WTC11 (cell line): Measurements from ENCODE around the gene PTPN2.

Experiments used
- ESRRA ChIP-seq: sonication (generic); formaldehyde crosslinking; IDR thresholded peaks from 2 replicates; pipeline ENCODE4 v1.8.1; 2022; ENCODE audit warnings: mild to moderate bottlenecking, missing genetic modification reagents, borderline replicate concordance
- ETV6 ChIP-seq: sonication (generic); formaldehyde crosslinking; IDR thresholded peaks from 2 replicates; pipeline ENCODE4 v1.8.1; 2022; ENCODE audit warnings: mild to moderate bottlenecking, missing genetic modification reagents
- GTF2I ChIP-seq: fragments of 250-450 bp; sonication (Bioruptor Pico); conservative IDR thresholded peaks from 2 replicates; pipeline ENCODE4 v1.4.0; 2021; ENCODE audit warnings: mild to moderate bottlenecking
- TCF7 ChIP-seq: sonication (generic); formaldehyde crosslinking; IDR thresholded peaks from 2 replicates; pipeline ENCODE4 v1.8.0; 2022; ENCODE audit warnings: mild to moderate bottlenecking, low read depth, missing genetic modification reagents, moderate library complexity
- ZNF232 ChIP-seq: sonication (generic); formaldehyde crosslinking; IDR thresholded peaks from 2 replicates; pipeline ENCODE4 v1.8.0; 2022; ENCODE audit warnings: mild to moderate bottlenecking, missing genetic modification reagents
- ZNF512 ChIP-seq: sonication (generic); formaldehyde crosslinking; IDR thresholded peaks from 2 replicates; pipeline ENCODE4 v1.8.1; 2022; ENCODE audit warnings: missing genetic modification reagents, borderline replicate concordance
- ZNF671 ChIP-seq: fragments of 250-450 bp; sonication (Bioruptor Pico); IDR thresholded peaks from 2 replicates; pipeline ENCODE4 v1.8.0; 2021; ENCODE audit warnings: mild to moderate bottlenecking
- ZSCAN18 ChIP-seq: fragments of 250-450 bp; sonication (Bioruptor Pico); IDR thresholded peaks from 2 replicates; pipeline ENCODE4 v2.1.2; 2022; ENCODE audit warnings: mild to moderate bottlenecking, moderate library complexity
- TF ChIP-seq, protein P1 (sequence below): fragments of 200-600 bp; IDR thresholded peaks from 2 replicates; pipeline ENCODE4 v1.8.0; 2022; ENCODE audit warnings: antibody characterized with exemption
- TF ChIP-seq, protein P2 (sequence below): sonication (generic); formaldehyde crosslinking; IDR thresholded peaks from 2 replicates; pipeline ENCODE4 v1.8.0; 2023; ENCODE audit warnings: missing genetic modification reagents, mild to moderate bottlenecking, borderline replicate concordance
- TF ChIP-seq, protein P3 (sequence below): sonication (generic); formaldehyde crosslinking; conservative IDR thresholded peaks from 2 replicates; pipeline ENCODE4 v1.8.1; 2022; ENCODE audit warnings: mild to moderate bottlenecking, missing genetic modification reagents
- TF ChIP-seq, protein P4 (sequence below): sonication (generic); formaldehyde crosslinking; IDR thresholded peaks from 2 replicates; pipeline ENCODE4 v1.8.1; 2023; ENCODE audit warnings: mild to moderate bottlenecking, missing genetic modification reagents, moderate library complexity
- TF ChIP-seq, protein P5 (sequence below): sonication (generic); formaldehyde crosslinking; IDR thresholded peaks from 2 replicates; pipeline ENCODE4 v1.8.0; 2022; ENCODE audit warnings: mild to moderate bottlenecking, missing genetic modification reagents

DNA sequence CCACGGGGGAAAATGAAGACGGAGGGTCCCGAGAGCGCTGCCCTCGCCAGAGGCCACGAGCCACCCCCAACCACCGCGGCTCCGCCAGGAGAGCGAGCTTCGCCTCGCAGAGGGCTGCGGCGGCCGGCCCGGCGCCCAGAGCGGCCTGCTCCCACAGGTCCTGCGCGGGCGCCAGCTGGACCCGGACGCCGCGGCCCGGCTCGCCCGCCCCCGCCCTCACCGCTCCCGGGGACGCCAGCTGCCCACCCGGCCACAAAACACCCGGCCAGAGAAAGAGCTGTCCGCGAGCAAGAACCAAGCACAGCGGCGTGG, 709 bp downstream of the PTPN2 start:
- TF ChIP-seq, protein P1, sequence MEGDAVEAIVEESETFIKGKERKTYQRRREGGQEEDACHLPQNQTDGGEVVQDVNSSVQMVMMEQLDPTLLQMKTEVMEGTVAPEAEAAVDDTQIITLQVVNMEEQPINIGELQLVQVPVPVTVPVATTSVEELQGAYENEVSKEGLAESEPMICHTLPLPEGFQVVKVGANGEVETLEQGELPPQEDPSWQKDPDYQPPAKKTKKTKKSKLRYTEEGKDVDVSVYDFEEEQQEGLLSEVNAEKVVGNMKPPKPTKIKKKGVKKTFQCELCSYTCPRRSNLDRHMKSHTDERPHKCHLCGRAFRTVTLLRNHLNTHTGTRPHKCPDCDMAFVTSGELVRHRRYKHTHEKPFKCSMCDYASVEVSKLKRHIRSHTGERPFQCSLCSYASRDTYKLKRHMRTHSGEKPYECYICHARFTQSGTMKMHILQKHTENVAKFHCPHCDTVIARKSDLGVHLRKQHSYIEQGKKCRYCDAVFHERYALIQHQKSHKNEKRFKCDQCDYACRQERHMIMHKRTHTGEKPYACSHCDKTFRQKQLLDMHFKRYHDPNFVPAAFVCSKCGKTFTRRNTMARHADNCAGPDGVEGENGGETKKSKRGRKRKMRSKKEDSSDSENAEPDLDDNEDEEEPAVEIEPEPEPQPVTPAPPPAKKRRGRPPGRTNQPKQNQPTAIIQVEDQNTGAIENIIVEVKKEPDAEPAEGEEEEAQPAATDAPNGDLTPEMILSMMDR: no peak
- TF ChIP-seq, protein P2, sequence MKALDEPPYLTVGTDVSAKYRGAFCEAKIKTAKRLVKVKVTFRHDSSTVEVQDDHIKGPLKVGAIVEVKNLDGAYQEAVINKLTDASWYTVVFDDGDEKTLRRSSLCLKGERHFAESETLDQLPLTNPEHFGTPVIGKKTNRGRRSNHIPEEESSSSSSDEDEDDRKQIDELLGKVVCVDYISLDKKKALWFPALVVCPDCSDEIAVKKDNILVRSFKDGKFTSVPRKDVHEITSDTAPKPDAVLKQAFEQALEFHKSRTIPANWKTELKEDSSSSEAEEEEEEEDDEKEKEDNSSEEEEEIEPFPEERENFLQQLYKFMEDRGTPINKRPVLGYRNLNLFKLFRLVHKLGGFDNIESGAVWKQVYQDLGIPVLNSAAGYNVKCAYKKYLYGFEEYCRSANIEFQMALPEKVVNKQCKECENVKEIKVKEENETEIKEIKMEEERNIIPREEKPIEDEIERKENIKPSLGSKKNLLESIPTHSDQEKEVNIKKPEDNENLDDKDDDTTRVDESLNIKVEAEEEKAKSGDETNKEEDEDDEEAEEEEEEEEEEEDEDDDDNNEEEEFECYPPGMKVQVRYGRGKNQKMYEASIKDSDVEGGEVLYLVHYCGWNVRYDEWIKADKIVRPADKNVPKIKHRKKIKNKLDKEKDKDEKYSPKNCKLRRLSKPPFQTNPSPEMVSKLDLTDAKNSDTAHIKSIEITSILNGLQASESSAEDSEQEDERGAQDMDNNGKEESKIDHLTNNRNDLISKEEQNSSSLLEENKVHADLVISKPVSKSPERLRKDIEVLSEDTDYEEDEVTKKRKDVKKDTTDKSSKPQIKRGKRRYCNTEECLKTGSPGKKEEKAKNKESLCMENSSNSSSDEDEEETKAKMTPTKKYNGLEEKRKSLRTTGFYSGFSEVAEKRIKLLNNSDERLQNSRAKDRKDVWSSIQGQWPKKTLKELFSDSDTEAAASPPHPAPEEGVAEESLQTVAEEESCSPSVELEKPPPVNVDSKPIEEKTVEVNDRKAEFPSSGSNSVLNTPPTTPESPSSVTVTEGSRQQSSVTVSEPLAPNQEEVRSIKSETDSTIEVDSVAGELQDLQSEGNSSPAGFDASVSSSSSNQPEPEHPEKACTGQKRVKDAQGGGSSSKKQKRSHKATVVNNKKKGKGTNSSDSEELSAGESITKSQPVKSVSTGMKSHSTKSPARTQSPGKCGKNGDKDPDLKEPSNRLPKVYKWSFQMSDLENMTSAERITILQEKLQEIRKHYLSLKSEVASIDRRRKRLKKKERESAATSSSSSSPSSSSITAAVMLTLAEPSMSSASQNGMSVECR: no peak
- TF ChIP-seq, protein P3, sequence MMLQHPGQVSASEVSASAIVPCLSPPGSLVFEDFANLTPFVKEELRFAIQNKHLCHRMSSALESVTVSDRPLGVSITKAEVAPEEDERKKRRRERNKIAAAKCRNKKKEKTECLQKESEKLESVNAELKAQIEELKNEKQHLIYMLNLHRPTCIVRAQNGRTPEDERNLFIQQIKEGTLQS (CRISPR knock-in tag): no peak
- TF ChIP-seq ZSCAN18 (CRISPR knock-in tag) (no peak), ESRRA (CRISPR knock-in tag) (no peak), ZNF512 (CRISPR knock-in tag) (no peak), GTF2I (CRISPR knock-in tag) (no peak), ETV6 (CRISPR knock-in tag) (no peak), TCF7 (CRISPR knock-in tag) (no peak), ZNF671 (no peak), ZNF232 (CRISPR knock-in tag) (no peak)
- TF ChIP-seq, protein P4, sequence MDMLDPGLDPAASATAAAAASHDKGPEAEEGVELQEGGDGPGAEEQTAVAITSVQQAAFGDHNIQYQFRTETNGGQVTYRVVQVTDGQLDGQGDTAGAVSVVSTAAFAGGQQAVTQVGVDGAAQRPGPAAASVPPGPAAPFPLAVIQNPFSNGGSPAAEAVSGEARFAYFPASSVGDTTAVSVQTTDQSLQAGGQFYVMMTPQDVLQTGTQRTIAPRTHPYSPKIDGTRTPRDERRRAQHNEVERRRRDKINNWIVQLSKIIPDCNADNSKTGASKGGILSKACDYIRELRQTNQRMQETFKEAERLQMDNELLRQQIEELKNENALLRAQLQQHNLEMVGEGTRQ: no peak
- TF ChIP-seq, protein P5, sequence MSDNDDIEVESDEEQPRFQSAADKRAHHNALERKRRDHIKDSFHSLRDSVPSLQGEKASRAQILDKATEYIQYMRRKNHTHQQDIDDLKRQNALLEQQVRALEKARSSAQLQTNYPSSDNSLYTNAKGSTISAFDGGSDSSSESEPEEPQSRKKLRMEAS (CRISPR knock-in tag): no peak
